Frontal cortex (tissue), 4 donors: ENCODE results near the gene C4A. TPM values are rescaled to one million over a fixed set of nuclear protein-coding genes. Genes with fewer than 3 reads are reported as not detected.
"Not testable (repeated sequence)": the region's sequence is repeated elsewhere in the genome, so short reads cannot be mapped to it uniquely, and the experiment has no call there.

Experiments
- DNase-seq, 2 donors: peaks; one replicate each; pipeline ENCODE4 v3.0.0; 2012; ENCODE audit warnings: low spot score in 2 of 2
- FAIRE-seq: peaks from 2 replicates; lab custom pipeline; 2012; peaks lifted over from hg19 to GRCh38; lab: Jason Lieb, UNC
- total RNA-seq: library from RNA; depleted of rRNA; stranded (reverse); fragments of >200 nt; gene quantifications from one replicate; pipeline ENCODE4 v1.2.3, GENCODE V29; 2014
- donor health status: control.
- donor health status: control.
- donor health status: control.

C4A gene
- total RNA-seq, 1 donor from 2014 or later: 10.6 TPM

DNA sequence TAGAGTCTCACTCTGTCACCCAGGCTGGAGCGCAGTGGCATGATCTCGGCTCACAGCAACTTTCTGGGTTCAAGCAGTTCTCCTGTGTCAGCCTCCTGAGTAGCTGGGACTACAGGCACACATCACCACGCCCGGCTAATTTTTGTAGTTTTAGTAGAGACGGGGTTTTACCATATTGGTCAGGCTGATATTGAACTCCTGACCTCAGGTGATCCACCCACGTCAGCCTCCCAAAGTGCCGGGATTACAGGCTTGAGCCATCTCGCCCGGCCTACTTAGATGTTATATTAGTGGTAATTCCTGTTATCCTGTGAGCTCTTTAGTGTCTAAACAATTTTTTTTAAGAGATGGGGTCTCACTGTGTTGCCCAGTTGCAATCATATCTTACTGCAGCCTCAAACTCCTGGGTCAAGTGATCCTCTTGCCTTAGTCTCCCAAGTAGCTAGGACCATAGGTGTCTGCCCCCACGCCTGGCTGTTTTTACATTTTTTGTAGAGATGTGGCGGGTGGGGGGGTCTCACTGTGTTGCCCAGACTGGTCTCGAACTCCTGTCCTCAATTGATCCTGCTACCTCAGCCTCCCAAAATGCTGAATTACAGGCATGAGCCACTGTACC lies 3.9 kb upstream of the C4A start:
- FAIRE-seq (no peak), DNase-seq (no peak)

DNA sequence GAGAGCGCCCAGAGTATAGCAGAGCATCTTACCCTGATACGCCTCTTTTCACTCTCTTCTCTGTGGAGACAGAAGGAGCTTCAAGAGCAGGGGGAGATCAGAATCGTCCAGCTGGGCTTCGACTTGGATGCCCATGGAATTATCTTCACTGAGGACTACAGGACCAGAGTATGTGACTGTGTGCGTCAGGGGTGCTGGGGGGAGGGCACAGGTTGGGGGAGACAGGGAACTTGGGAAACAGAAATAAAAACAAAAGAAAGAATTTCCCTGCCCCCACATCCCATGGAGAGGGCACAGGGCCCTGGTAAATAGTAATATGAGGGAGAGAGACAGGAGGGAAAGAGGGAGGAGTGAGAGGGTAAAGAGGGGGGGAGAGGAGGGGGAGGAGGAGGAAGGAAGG lies 3.0 kb upstream of the C4A start:
- no peak for FAIRE-seq
- DNase-seq: no peak

DNA sequence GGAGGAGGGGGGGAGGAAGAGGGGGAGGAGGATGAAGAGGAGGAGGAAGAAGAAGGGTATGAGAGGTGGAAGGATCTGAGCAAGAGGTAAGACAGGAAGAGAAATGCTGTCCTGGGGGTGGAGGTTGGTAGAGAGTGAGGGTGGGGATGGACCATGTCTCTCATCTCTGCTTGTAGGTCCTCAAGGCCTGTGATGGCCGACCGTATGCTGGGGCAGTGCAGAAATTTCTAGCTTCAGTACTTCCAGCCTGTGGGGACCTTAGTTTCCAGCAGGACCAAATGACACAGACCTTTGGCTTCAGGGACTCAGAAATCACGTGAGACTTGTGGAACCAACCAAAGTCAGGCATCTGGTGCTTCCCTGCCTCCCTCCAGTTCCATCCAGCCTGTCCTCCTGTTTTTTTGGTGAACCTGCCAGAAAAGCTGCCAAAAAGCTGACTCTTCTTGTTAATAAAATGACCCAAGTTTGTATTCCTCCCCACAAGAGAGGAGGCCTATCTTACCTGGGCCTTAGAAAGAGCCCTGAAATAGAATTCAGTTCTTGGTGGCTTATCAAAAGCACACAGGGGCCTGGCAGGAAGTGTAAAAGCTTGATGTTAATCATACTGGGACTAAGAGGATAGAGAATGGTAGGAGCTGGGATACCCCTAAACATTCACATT lies 2.5 kb upstream of the C4A start:
- FAIRE-seq (no peak), DNase-seq (no peak)

DNA sequence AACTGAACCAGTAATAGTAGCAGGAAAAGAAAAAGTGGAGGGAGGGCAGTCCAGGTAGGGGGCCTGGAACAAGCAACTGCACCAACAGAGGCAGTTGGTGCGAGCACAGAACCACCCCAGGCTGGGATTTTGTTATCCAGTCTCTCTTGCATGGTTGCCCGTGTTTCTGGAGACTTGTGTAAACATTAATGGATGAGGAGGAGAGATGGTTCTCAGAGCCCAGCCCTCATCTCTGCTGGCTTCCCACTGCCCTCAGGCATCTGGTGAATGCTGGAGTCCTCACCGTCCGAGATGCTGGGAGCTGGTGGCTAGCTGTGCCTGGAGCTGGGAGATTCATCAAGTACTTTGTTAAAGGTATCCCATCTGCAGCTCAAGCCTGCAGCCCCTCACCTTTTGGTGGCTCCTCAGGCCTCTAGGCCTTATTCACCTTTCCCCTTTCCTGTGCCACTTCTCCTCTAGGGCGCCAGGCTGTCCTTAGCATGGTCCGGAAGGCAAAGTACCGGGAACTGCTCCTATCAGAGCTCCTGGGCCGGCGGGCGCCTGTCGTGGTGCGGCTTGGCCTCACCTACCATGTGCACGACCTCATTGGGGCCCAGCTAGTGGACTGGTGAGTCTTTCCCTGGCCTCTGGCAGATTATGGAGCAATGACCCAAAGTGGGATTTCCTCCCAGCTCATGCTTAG lies 1.5 kb upstream of the C4A start:
- not testable (repeated sequence) for DNase-seq, FAIRE-seq

DNA sequence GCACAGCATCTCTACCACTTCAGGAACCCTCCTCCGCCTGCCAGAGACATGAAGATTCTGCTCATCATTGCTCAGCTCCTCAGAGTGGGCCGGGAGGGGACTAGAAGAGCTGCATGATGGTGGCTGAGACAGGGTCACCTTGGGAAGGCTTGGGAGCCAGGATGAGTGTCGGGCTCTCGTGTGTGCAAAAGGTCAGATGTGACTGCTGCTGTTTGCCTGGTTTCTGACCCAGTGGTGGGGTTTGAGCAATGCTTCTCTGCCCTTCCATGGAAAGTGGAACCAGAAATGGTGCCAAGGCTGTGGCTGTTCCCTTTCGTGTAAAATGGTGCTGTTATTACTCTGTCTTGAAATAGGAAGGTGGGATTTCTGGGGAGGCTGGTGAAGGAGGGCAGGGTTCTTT lies 859 bp upstream of the C4A start:
- DNase-seq, FAIRE-seq: not testable (repeated sequence)

DNA sequence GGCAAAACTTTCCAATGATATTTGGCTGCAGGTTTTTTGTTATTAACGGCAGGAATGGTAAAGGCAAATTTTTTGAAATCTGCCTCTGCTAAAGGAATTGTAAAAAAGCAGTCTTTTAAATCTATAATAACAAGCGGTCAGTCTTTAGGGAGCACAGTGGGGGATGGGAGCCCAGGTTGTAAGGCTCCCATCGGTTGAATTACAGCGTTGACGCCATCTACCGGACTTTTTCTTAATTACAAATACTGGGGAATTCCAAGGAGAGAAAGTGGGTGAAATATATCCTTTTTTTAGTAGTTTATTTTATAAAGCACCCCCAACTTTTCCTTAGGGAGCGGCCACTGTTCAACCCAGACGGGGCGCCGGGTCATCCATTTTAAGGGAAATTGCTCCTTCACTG lies 7.5 kb downstream of the C4A start:
- DNase-seq, FAIRE-seq: not testable (repeated sequence)

DNA sequence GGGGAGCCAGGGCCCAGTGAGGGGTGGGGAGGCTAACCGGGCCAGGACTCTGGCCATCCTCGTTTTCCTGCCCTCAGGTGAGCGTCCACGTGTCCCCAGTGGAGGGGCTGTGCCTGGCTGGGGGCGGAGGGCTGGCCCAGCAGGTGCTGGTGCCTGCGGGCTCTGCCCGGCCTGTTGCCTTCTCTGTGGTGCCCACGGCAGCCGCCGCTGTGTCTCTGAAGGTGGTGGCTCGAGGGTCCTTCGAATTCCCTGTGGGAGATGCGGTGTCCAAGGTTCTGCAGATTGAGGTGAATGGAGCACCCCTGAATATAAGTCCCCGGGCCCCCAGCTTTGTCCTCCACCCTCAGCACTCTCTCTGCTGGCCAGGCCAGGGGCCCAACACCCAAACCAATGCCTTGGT lies 12.6 kb downstream of the C4A start:
- DNase-seq, FAIRE-seq: not testable (repeated sequence)

DNA sequence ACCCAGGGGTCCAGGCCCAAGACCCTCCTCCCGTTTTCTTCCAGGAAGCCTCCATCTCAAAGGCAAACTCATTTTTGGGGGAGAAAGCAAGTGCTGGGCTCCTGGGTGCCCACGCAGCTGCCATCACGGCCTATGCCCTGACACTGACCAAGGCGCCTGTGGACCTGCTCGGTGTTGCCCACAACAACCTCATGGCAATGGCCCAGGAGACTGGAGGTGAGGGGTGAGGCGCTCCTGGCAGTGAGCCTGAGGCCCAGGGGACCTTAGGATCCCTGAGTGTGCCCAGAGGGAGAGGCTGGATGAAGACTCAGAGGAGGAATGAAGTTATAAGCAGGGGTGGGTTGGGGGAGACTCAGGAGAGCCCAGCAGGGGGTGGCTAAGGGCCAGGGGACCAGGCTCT lies 14.5 kb downstream of the C4A start:
- not testable (repeated sequence) for DNase-seq, FAIRE-seq

DNA sequence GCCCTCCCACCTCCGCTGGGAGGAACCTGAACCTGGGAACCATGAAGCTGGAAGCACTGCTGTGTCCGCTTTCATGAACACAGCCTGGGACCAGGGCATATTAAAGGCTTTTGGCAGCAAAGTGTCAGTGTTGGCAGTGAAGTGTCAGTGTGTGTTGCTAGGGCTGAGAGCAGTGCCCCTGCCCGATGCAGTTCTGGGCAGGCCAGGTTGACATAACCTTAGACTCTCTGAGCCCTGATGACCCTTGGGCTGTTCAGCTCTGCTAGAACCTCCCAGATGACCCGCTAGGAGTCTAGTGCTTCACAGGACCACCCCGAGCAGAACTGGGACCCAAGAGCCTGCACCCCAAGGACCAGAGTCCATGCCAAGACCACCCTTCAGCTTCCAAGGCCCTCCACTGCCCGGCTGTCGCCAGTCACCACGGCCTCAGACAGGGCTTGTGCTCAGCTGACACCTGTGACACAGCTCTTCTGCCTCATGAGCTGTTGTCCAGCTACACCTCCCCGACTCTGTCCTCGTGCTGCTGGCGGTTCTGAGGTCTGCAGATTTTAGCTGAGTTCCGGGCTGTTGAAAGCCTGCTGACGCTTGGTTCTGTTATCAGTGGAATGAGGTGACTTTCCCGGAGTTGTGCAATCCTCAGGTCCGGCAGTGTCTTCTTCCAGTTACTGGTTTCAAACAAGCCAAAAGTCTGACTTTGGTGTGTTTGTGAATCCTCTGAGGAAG lies 20.9 kb downstream of the C4A start:
- not testable (repeated sequence) for DNase-seq, FAIRE-seq

DNA sequence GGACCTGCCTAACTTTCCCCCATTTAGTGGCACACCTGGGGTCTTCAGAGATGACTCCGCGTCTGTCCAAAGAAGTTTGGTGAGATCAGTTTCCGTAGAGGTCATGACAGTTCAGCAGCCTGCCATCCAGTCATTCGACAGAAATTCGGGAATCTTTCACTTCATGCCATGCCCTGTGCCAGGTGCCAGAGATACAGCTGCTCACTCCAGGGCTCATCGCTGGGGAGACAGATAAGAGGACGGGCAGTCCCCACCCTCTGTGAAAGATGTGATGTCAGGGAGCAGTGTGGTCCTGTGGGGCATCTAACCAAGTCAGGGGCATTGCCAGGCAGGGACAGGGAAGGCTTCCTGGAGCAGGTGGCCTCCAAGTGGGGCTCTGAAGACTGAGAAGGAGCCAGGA lies 21.4 kb downstream of the C4A start:
- FAIRE-seq, DNase-seq: not testable (repeated sequence)

DNA sequence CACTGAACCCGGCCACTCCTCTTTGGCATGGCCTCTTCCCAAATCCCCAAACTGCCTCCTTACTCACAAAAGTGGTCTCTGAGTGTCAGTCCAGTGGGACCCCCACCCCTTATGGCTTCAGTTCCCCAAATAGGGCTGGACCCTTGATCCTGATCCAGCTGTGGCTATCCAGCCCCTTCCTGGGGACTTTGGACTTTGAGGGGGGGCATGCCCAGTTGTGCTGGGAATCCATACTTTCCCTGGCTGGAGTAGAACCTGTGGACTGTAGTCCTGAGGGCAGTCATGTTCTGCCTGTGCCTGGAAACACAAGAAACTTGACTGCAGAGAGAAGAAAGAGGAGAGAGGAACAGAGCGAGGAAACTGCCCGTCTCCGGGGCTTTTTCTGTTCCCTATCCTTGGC lies 22.5 kb downstream of the C4A start:
- FAIRE-seq, DNase-seq: not testable (repeated sequence)

DNA sequence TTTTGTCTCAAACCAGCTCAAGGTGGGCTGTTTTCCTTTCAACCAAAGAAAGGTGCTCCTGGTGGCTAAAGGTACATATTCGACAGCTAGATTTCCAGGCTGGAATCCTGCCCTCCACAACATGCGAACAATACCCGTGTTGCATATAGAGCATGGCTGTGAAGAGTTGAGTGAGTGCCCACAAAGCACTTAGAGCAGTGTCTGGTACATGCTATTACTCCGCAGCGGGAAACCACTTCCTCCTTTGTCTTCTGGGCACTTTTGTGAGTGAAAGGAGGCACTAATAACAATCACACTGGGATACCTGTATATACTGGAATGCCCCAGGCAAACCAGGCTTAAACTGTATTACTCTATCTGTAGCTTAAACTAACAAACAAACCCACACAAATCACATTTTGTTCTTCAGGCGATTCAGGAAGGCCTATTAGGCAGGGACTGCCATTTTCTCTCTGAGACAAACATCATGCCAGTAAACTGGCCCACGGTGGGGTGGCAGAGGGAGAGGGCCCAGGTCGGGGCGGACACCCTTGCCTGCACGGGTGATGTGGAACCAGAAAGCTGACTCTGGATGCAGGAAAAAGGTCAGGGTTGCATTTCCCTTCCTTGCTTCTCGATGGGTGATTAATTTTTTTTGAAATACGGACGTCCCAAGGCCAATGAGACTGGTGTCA lies 23.1 kb downstream of the C4A start:
- FAIRE-seq, DNase-seq: not testable (repeated sequence)

DNA sequence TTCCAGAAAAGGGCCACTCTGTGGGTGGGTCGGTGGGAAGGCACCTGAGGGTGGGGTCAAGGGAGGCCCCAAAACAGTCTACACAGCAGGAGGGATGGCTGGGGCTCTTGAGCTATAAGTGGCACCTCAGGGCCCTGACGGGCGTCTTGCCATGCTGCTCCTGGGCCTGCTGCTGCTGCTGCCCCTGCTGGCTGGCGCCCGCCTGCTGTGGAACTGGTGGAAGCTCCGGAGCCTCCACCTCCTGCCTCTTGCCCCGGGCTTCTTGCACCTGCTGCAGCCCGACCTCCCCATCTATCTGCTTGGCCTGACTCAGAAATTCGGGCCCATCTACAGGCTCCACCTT lies 23.7 kb downstream of the C4A start:
- DNase-seq, FAIRE-seq: not testable (repeated sequence)

DNA sequence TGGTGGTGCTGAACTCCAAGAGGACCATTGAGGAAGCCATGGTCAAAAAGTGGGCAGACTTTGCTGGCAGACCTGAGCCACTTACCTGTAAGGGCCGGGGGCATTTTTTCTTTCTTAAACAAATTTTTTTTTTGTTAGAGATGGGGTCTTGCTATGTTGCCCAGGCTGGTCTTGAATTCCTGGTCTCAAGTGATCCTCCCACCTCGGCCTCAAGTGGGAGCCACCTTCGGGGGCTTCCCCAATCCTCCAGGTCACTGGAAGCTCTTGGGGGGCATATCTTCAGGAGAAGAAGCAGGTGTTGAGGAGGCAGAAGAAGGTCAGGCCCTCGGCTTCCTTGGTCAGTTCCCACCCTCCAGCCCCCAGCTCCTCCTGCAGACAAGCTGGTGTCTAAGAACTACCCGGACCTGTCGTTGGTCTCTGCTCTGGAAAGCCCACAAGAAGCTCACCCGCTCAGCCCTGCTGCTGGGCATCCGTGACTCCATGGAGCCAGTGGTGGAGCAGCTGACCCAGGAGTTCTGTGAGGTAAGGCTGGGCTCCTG lies 24.2 kb downstream of the C4A start:
- not testable (repeated sequence) for DNase-seq, FAIRE-seq

DNA sequence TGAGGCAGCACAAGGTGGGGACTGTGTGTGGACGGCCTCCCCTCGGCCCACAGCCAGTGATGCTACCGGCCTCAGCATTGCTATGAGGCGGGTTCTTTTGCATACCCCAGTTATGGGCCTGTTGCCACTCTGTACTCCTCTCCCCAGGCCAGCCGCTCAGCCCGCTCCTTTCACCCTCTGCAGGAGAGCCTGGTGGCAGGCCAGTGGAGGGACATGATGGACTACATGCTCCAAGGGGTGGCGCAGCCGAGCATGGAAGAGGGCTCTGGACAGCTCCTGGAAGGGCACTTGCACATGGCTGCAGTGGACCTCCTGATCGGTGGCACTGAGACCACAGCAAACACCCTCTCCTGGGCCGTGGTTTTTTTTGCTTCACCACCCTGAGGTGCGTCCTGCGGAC lies 25.2 kb downstream of the C4A start:
- not testable (repeated sequence) for DNase-seq, FAIRE-seq

DNA sequence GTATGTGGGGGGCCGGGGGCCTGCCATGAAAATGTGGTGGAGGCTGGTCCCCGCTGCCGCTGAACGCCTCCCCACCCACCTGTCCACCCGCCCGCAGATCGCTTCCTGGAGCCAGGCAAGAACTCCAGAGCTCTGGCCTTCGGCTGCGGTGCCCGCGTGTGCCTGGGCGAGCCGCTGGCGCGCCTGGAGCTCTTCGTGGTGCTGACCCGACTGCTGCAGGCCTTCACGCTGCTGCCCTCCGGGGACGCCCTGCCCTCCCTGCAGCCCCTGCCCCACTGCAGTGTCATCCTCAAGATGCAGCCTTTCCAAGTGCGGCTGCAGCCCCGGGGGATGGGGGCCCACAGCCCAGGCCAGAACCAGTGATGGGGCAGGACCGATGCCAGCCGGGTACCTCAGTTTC lies 26.2 kb downstream of the C4A start:
- FAIRE-seq, DNase-seq: not testable (repeated sequence)

DNA sequence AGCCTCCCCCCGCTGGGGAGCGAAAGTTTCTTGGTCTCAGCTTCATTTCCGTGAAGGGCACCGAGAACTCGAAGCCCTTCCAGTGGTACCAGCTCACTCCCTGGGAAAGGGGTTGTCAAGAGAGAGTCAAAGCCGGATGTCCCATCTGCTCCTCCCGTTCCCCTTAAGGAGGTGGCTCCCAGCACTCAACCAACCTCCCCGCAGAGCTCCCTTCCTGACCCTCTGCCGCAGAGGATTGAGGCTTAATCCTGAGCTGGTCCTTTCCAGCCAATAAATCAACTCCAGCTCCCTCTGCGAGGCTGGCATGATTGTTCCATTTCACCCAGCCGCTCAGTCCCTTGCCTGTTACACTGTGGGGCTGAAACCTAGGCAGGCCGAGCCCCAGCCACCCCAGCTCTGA lies 26.8 kb downstream of the C4A start:
- not testable (repeated sequence) for DNase-seq, FAIRE-seq

DNA sequence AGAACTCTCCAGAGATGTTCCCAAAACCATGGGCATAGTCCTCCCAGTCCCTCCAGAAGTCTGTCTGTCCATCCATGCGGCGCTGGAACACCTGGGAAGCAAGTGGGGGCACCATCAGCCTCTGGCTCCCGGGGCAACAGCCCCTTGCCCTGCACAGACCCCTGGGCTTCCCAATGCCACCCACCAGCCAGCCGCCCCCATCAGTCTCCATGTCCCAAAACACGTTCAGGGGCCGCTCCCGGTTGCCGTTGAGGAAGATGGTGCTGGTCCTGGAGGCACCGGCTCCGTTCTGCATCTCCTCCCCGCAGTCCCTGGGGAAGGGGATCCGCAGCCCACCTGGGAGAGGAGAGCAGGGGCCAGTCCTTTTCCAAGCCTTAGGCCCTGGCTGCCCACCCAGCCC lies 27.7 kb downstream of the C4A start:
- FAIRE-seq, DNase-seq: not testable (repeated sequence)

DNA sequence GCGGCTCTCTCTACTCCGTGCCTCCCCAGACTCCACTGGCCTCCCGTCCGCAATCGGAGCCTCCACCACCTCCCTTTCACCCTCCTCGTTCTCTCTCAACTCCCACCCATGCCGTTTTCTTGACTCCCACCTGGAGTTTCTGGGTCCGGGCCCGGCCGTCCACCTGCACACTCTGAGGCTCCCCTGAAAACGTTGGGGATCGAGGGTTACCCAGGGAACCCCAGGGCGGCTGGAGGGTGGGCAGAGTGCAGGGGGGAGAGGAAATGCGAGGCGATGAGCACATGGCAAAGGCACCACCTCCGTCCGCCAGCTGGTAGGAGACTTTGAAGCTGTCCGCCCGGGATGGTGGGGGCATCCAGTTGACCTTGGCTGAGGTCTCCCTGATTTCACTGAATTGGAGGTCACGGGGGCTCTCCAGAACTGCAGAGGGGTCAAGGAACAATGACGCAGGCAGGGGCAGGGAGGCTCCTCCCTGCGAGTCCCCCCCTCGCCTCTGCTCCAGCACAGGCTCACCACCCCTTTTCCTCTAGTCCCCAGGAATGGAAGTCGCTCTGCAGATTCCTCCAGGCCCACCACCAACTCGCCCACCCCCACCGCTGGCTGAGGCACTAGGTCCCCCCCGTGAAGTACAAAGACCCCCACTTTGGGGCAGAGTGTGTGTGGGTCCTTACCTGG lies 29.1 kb downstream of the C4A start:
- not testable (repeated sequence) for FAIRE-seq, DNase-seq
